GM12874 (cell line): ENCODE measurements around the gene RPTOR.

Experiments
- CTCF ChIP-seq: IDR thresholded peaks from 2 replicates; pipeline ENCODE4 v1.5.1; 2011; ENCODE audit warnings: low read depth, mild to moderate bottlenecking, control low read depth, low read length, moderate library complexity; ENCODE audit not compliant: insufficient read depth

Gene RPTOR

GRCh38 chr17:80983545-80983944 is 438.9 kb downstream of the RPTOR start:
- TF ChIP-seq CTCF = no peak

GRCh38 chr17:80984749-80985148 is 440.1 kb downstream of the RPTOR start:
- no peak for TF ChIP-seq CTCF

- no peak for TF ChIP-seq CTCF
Observed at GRCh38 chr17:80986046-80986445, 441.4 kb downstream of the RPTOR start.

GRCh38 chr17:80986816-80987475 is 442.3 kb downstream of the RPTOR start:
- no peak for TF ChIP-seq CTCF

GRCh38 chr17:80987941-80988461 is 443.4 kb downstream of the RPTOR start:
- TF ChIP-seq CTCF = no peak

- TF ChIP-seq CTCF = no peak
Observed at GRCh38 chr17:80989586-80989913, 444.9 kb downstream of the RPTOR start.

- TF ChIP-seq CTCF = no peak
Observed at GRCh38 chr17:80990921-80991644, 446.4 kb downstream of the RPTOR start.
